GM12872 (cell line): ENCODE results near the gene KRT25.

Experiments used
- CTCF ChIP-seq: IDR thresholded peaks from 3 replicates; pipeline ENCODE4 v1.5.1; 2011; ENCODE audit warnings: low read depth, mild to moderate bottlenecking, low read length, moderate library complexity; ENCODE audit not compliant: insufficient read depth

The KRT25 gene

GRCh38 chr17:40777971-40778370 lies 22.8 kb upstream of the KRT25 start:
- no peak for TF ChIP-seq CTCF

- no peak for TF ChIP-seq CTCF
Measured at GRCh38 chr17:40777459-40777858, 22.3 kb upstream of the KRT25 start.

GRCh38 chr17:40775945-40776344 lies 20.8 kb upstream of the KRT25 start:
- no peak for TF ChIP-seq CTCF

- no peak for TF ChIP-seq CTCF
Measured at GRCh38 chr17:40772101-40772500, 17.0 kb upstream of the KRT25 start, which contains the start of gene KRT26. Gene KRT26 (minus strand): TSS chr17:40772201. CDS start chr17:40772113, 88 bp downstream.

- no peak for TF ChIP-seq CTCF
Measured at GRCh38 chr17:40765657-40766056, 10.5 kb upstream of the KRT25 start.

- no peak for TF ChIP-seq CTCF
Measured at GRCh38 chr17:40763752-40764151, 8.6 kb upstream of the KRT25 start.

GRCh38 chr17:40760105-40761016 lies 5.2 kb upstream of the KRT25 start:
- TF ChIP-seq CTCF, result no peak
